CD4-positive, alpha-beta T cell treated with Interleukin-4 for 1 hour (primary cell): Measurements from ENCODE around the gene MPV17.

Source experiments
- DNase-seq, 2 donors: peaks; one replicate each; pipeline ENCODE4 v3.0.0-alpha.2; 2020 to 2022

Gene MPV17

GRCh38 chr2:27263287-27264252, 59.3 kb downstream of the MPV17 start:
- no peak for DNase-seq

GRCh38 chr2:27262379-27263286, 60.3 kb downstream of the MPV17 start, which contains the start of gene SLC30A3:
SLC30A3 (minus strand) TSS chr2:27263047; CDS start chr2:27262906, 141 bp downstream.
- peak; percentile 77 to 79 for DNase-seq

GRCh38 chr2:27261926-27262298, 61.0 kb downstream of the MPV17 start:
- DNase-seq, result no peak

- DNase-seq, result no peak
Measured at GRCh38 chr2:27261241-27261925, 61.5 kb downstream of the MPV17 start.
